Thyroid gland (tissue), 4 donors: ENCODE data around the gene CD99L2. TPM values are rescaled to one million over a fixed set of nuclear protein-coding genes. Genes with fewer than 3 reads are reported as not detected.

Source experiments
- DNase-seq, 2 donors: peaks; one replicate each; pipeline ENCODE4 v3.0.0-alpha.2; 2019
- H3K27ac ChIP-seq, 3 donors: fragments of 200-600 bp; sonication (generic); 1 replicate in 2 of 3; 2 replicates in 1 of 3; pipeline ENCODE4 v1.5.1; 2016 to 2019; ENCODE audit warnings: mild to moderate bottlenecking in 1 of 3, moderate library complexity in 1 of 3
- H3K27me3 ChIP-seq: fragments of 200-600 bp; sonication (generic); one replicate; pipeline ENCODE4 v1.5.1; 2019
- H3K36me3 ChIP-seq, 2 donors: fragments of 200-600 bp; sonication (generic); one replicate each; pipeline ENCODE4 v1.5.1; 2016 to 2019
- H3K4me1 ChIP-seq, 2 donors: fragments of 200-600 bp; sonication (generic); one replicate each; pipeline ENCODE4 v1.5.1; 2017 to 2019
- H3K4me3 ChIP-seq, 3 donors: fragments of 200-600 bp; sonication (generic); replicated peaks in 1 of 3; 1 replicate in 2 of 3; 2 replicates in 1 of 3; pipeline ENCODE4 v1.5.1; 2016; ENCODE audit warnings: mild to moderate bottlenecking in 1 of 3
- H3K9me3 ChIP-seq: fragments of 200-600 bp; sonication (generic); one replicate; pipeline ENCODE4 v1.5.1; 2017
- POLR2A ChIP-seq, 2 donors: fragments of 450-650 bp; IDR thresholded peaks; one replicate each; pipeline ENCODE4 v1.6.1; 2017; ENCODE audit warnings: antibody characterized with exemption in 2 of 2, mild to moderate bottlenecking in 2 of 2, moderate library complexity in 1 of 2
- WGBS, 2 donors: methylation state at CpG; one replicate each; pipeline ENCODE4 v1.1.5; 2017; 5-methylcytosine and 5-hydroxymethylcytosine counted together
- intact Hi-C: fragments of 100-400 bp; cut with DNase I; formaldehyde crosslinking; loops from one replicate; pipeline ENCODE4 v1.15.1; 2023
- total RNA-seq, 4 donors: library from RNA; depleted of rRNA; stranded (reverse); fragments of >200 nt; gene quantifications; one replicate each; pipeline ENCODE4 v1.2.3, GENCODE V29; 2016
- TF ChIP-seq, protein P1 (sequence below), 6 experiments: fragments of 200-600 bp in 3 of 6; fragments of 450-650 bp in 3 of 6; sonication (generic) in 3 of 6; IDR thresholded peaks; one replicate each; pipeline ENCODE4 v1.5.1; 2016 to 2019; ENCODE audit warnings: antibody characterized with exemption in 6 of 6, mild to moderate bottlenecking in 2 of 6, inconsistent platforms in 1 of 6, moderate library complexity in 1 of 6

The CD99L2 gene
- total RNA-seq, 4 donors from 2014 or later = 26.4 to 39.1 (median 31.2) TPM

DNA sequence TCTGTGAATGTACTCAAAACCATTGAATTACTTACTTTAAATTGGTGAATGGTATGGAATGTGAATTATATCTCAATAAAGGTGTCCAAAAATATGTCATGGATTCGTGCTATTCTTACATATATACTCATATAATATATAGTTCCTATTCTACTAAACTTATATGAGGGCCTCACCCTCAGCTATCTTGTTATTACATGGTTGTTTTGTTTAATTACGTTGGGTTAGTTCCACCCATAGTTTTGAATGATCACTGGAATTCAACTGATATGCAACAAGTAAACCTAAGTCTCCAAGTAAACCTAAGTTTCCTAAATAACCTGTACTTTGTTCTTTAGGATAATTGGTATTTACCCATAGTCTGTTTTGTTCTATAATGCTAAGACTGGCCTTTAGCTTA, 30.6 kb upstream of the CD99L2 start:
- intact Hi-C loops = no loop called here
- WGBS, 2 donors = 87 to 96% methylated on average over 2 of the region's 2 CpGs

DNA sequence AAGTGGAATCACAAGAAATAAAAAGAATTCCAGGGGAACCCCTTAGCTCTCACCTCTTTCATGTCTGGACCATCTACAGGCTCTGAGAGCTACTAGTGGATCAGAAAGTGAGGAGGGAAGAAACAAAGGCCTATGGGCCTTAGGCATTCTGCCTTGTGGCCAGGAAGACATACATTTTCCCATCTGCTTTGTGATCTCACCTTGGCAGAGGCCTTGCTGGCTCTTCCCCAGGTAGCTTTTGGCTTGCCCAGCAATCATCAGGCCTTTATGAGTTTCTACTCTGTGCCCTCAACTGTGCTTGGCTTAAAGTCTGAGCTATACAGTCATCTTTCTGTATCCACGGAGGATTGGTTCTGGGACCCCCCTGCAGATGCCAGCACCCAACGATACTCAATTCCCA, 28.3 kb upstream of the CD99L2 start:
- Histone ChIP-seq H3K36me3 (no peaks in the 10 kb centered on the region), H3K9me3 (no peaks in the 10 kb centered on the region), H3K27me3 (no peaks in the 10 kb centered on the region), H3K27ac (peak overlapping the region in 1 of 3 donors; percentile 29), H3K4me3 (no peak overlapping the region), H3K4me1 (no peaks in the 10 kb centered on the region)
- WGBS, 2 donors = 100% methylated on average over 2 of the region's 2 CpGs
- intact Hi-C loops = no loop called here
- DNase-seq = no peak
- TF ChIP-seq POLR2A (IDR thresholded peaks at IDR 0.05) = no peak
- TF ChIP-seq, protein P1, sequence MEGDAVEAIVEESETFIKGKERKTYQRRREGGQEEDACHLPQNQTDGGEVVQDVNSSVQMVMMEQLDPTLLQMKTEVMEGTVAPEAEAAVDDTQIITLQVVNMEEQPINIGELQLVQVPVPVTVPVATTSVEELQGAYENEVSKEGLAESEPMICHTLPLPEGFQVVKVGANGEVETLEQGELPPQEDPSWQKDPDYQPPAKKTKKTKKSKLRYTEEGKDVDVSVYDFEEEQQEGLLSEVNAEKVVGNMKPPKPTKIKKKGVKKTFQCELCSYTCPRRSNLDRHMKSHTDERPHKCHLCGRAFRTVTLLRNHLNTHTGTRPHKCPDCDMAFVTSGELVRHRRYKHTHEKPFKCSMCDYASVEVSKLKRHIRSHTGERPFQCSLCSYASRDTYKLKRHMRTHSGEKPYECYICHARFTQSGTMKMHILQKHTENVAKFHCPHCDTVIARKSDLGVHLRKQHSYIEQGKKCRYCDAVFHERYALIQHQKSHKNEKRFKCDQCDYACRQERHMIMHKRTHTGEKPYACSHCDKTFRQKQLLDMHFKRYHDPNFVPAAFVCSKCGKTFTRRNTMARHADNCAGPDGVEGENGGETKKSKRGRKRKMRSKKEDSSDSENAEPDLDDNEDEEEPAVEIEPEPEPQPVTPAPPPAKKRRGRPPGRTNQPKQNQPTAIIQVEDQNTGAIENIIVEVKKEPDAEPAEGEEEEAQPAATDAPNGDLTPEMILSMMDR (IDR thresholded peaks at IDR 0.05) = no peak

More for the DNA sequence above, 30.6 kb upstream of the CD99L2 start:
- Histone ChIP-seq H3K36me3 (no peaks in the 10 kb centered on the region), H3K4me3 (no peak overlapping the region), H3K27ac (no peak overlapping the region), H3K9me3 (no peaks in the 10 kb centered on the region), H3K27me3 (no peaks in the 10 kb centered on the region), H3K4me1 (no peaks in the 10 kb centered on the region)
- DNase-seq = no peak
- TF ChIP-seq, protein P1 (IDR thresholded peaks at IDR 0.05) = no peak

DNA sequence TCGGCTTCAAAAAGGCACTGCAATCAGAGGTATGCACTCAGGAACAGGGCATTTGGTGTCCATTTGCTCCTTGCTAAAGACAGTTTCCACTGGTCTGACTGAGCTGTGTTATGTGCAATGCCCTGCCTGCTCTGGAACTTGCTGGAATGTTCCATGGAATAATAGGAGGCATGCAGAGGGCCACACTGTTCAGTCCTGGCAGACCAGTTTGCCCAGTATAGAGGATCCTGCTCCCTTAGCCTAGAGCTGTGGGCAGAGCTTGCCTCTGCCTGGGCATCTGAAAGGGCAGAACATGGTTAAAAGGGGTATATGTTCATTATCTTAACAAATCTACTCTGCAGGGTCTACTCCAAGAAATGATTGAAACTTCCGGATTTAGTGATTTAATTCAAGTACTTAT, 27.8 kb upstream of the CD99L2 start:
- no peaks in the 10 kb centered on the region for H3K36me3 ChIP-seq
- no peak overlapping the region for H3K4me3 ChIP-seq
- peak in 1 of 2 donors; percentile 24 for DNase-seq
- no peaks in the 10 kb centered on the region for H3K4me1 ChIP-seq
- no peaks in the 10 kb centered on the region for H3K9me3 ChIP-seq
- H3K27me3 ChIP-seq = no peaks in the 10 kb centered on the region
- peak overlapping the region in 2 of 3 donors; percentile 1 to 29 for H3K27ac ChIP-seq
- whole genome bisulfite sequencing, 2 donors = 70 to 71% methylated on average over 2 of the region's 2 CpGs
- intact Hi-C loops = no loop called here
- TF ChIP-seq POLR2A (IDR thresholded peaks at IDR 0.05) = no peak
- TF ChIP-seq, protein P1 (IDR thresholded peaks at IDR 0.05) = no peak

DNA sequence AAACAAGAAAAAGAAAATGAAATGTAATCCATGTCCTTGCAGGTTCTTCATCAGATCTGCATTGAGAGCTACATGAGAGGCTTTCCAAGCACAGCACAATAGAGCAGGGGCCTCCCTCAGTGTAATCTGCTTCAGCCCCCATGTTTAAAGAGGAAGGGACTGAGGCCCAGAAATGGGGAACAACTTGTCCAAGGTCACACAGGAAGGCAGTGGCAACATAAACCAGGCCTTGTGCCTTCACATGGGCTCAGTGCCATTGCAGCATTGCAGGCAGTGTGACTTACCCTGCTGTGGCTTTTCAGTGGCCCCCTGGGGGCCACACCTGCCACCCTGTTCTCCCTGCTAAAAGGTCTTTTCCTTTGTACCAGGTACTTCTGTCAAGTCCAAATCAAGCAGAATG, 20.9 kb upstream of the CD99L2 start:
- Histone ChIP-seq H3K9me3 (no peaks in the 10 kb centered on the region), H3K27me3 (no peaks in the 10 kb centered on the region), H3K36me3 (no peaks in the 10 kb centered on the region), H3K4me1 (no peaks in the 10 kb centered on the region), H3K27ac (no peak overlapping the region), H3K4me3 (no peak overlapping the region)
- no peak for DNase-seq
- intact Hi-C loops = no loop called here
- TF ChIP-seq, protein P1 (IDR thresholded peaks at IDR 0.05) = no peak
- TF ChIP-seq POLR2A (IDR thresholded peaks at IDR 0.05) = no peak

DNA sequence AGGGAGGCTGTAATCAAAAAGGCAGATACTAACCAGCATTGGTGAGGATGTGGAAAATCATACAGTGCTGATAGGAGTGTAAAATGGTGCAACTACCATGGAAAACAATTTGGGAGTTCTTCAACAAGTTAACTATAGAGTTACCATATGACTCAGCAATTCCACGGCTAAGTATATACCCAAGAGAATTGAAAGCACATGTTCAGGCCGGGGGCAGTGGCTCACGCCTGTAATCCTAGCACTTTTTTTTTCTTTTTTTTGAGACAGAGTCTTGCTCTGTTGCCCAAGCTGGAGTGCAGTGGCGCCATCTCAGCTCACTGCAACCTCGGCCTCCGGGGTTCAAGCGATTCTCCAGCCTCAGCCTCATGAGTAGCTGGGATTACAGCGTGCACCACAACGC, 15.0 kb upstream of the CD99L2 start:
- no peak for TF ChIP-seq POLR2A (IDR thresholded peaks at IDR 0.05)
- TF ChIP-seq, protein P1 (IDR thresholded peaks at IDR 0.05) = no peak
- intact Hi-C loops = no loop called here
- 83 to 87% methylated on average over 6 to 9 of the region's 9 CpGs for WGBS, 2 donors
- H3K4me1 ChIP-seq = no peaks in the 10 kb centered on the region
- no peaks in the 10 kb centered on the region for H3K27me3 ChIP-seq
- no peaks in the 10 kb centered on the region for H3K9me3 ChIP-seq
- H3K36me3 ChIP-seq = no peaks in the 10 kb centered on the region
- no peak overlapping the region for H3K4me3 ChIP-seq
- no peak overlapping the region for H3K27ac ChIP-seq
- DNase-seq = no peak
